HUDEP-2 (cell line): ENCODE data around the gene VOPP1.
A peak's percentile ranks its signal among the peaks of the same experiment; 100 is the strongest.

ENCODE experiments used
- DNase-seq, 76 experiments: peaks; one replicate each; lab custom pipeline; 2025; ENCODE audit not compliant: unreplicated experiment in 76 of 76; lab: John Stamatoyannopoulos, UW

The VOPP1 gene

GRCh38 chr7:55557666-55558188, 14.6 kb downstream of the VOPP1 start:
- peak in 72 of 76 experiments; percentile 19 to 87 (median 60) for DNase-seq

GRCh38 chr7:55556492-55556891, 15.8 kb downstream of the VOPP1 start:
- DNase-seq = no peak

- no peak for DNase-seq
Observed at GRCh38 chr7:55556031-55556430, 16.3 kb downstream of the VOPP1 start.

- no peak for DNase-seq
Observed at GRCh38 chr7:55555160-55555559, 17.1 kb downstream of the VOPP1 start.

- peak in 11 of 76 experiments; percentile 2 to 36 (median 15) for DNase-seq
Observed at GRCh38 chr7:55554038-55554437, 18.3 kb downstream of the VOPP1 start.

- no peak for DNase-seq
Observed at GRCh38 chr7:55553024-55553345, 19.3 kb downstream of the VOPP1 start.

GRCh38 chr7:55552320-55553023, 19.8 kb downstream of the VOPP1 start:
- DNase-seq = no peak

- DNase-seq = no peak
Observed at GRCh38 chr7:55550841-55551537, 21.3 kb downstream of the VOPP1 start.

GRCh38 chr7:55550010-55550663, 22.2 kb downstream of the VOPP1 start:
- no peak for DNase-seq

- DNase-seq = no peak
Observed at GRCh38 chr7:55549457-55549856, 22.8 kb downstream of the VOPP1 start.

GRCh38 chr7:55548295-55548731, 24.0 kb downstream of the VOPP1 start:
- DNase-seq = no peak

- DNase-seq = peak in 73 of 76 experiments; percentile 15 to 90 (median 72)
Observed at GRCh38 chr7:55546814-55547213, 25.5 kb downstream of the VOPP1 start.

GRCh38 chr7:55545496-55545895, 26.8 kb downstream of the VOPP1 start:
- no peak for DNase-seq

- DNase-seq = no peak
Observed at GRCh38 chr7:55540226-55540858, 32.0 kb downstream of the VOPP1 start.

GRCh38 chr7:55539380-55539779, 32.9 kb downstream of the VOPP1 start:
- DNase-seq = no peak

- no peak for DNase-seq
Observed at GRCh38 chr7:55538538-55538937, 33.8 kb downstream of the VOPP1 start.

- DNase-seq = no peak
Observed at GRCh38 chr7:55537458-55537990, 34.8 kb downstream of the VOPP1 start.

GRCh38 chr7:55536619-55537457, 35.5 kb downstream of the VOPP1 start:
- DNase-seq = no peak

- DNase-seq = no peak
Observed at GRCh38 chr7:55535617-55536016, 36.7 kb downstream of the VOPP1 start.
